ENCODE measurements around the gene SPTB.

DNA sequence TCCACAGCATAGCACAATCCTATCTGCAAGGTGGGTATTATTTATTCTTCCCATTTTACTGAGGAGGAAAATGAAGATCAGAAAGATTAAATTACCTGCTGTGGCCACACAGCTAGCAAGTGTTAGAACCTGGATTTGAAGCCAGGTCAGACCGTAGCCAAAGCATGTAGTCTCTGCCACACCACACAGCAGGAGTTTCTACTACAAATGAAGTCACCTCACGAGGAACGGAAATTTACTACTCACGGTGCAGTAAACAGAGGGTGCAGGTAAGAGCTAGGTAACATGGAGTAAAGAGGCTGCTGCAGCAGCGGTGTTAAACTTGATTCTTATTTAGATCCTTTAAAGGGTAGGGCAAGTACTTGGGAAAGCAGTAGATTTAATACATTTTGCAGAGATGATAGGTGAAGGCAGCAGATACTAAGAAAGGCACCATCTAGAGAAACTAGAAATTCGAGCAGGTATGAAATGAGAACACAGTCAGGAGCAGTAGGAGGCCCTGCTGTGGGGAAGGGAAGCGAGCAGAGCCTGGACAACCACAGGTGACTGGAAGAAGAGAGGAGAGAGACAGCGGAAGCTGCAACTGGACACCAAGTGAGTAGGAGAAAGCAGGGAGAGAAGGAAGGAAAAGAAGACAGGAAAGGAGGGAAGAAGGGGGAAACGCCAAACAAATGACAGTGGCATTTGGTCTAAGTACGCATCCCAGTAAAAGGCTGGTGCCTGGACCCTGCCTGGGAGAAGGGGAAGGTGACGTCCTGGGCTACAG, 21.5 kb downstream of the SPTB start:
- TF ChIP-seq, protein P1, sequence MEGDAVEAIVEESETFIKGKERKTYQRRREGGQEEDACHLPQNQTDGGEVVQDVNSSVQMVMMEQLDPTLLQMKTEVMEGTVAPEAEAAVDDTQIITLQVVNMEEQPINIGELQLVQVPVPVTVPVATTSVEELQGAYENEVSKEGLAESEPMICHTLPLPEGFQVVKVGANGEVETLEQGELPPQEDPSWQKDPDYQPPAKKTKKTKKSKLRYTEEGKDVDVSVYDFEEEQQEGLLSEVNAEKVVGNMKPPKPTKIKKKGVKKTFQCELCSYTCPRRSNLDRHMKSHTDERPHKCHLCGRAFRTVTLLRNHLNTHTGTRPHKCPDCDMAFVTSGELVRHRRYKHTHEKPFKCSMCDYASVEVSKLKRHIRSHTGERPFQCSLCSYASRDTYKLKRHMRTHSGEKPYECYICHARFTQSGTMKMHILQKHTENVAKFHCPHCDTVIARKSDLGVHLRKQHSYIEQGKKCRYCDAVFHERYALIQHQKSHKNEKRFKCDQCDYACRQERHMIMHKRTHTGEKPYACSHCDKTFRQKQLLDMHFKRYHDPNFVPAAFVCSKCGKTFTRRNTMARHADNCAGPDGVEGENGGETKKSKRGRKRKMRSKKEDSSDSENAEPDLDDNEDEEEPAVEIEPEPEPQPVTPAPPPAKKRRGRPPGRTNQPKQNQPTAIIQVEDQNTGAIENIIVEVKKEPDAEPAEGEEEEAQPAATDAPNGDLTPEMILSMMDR (conservative IDR thresholded peaks at IDR 0.05; ENCODE audit: low read depth, low read length): no peak
- TF ChIP-seq EZH2 (IDR thresholded peaks at IDR 0.05; ENCODE audit: borderline replicate concordance, low read depth, low read length, poor library complexity, severe bottlenecking): no peak
